DMS79 treated with DMSO at 0.1 percent for 48 hours (cell line): Measurements from ENCODE around the gene CCM2L.

ENCODE experiments used
- DNase-seq: peaks from one replicate; lab custom pipeline; 2025; lab: John Stamatoyannopoulos, UW

Gene CCM2L

DNA sequence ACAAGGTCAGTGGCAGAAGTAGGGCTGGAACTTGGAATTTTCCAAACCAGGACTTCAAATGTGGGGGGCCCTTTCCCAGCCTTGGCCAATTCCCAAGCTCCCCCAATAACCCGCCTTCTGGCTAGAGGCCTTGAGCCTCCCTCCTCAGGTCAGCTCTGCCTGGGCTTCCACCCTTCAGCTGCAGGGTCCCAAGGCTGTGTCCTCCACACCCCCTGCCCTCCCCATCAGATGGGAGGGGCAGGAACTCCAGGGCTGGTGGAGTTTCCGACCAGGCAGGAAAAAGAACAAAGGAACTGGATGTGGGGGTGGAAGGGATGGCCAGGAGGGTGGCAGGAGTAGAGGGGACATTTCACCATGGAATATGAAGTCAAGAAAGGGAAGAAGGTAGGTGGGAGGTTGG, at the start of gene CCM2L:
TSS of gene CCM2L (plus strand) at position 338 of the 400 bp plus-strand sequence. CDS start at position 355, 17 bp downstream.
- no peak for DNase-seq

GRCh38 chr20:31962761-31963160, 47.5 kb upstream of the CCM2L start:
- DNase-seq, result no peak

DNA sequence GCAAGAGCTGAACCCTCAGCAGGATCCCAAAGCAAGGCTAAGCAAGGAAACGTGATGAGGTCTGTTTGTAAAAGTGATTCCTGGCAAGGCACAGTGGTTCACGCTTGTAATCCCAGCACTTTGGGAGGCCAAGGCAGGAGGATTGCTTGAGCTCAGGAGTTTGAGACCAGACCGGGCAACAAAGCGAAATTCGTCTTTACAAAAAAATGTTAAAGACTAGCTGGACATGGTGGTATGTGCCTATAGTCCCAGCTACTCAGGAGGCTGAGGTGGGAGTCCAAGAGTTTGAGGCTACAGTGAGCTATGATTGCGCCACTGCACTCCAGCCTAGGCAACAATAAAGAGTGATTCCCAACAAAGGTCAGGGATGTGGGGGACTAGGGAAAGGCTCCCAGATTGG, 46.3 kb upstream of the CCM2L start:
- DNase-seq, result no peak

- peak; percentile 66 for DNase-seq
Measured at GRCh38 chr20:31966991-31967655, 43.1 kb upstream of the CCM2L start.

GRCh38 chr20:31967830-31968249, 42.4 kb upstream of the CCM2L start, which contains the start of gene XKR7:
XKR7 (plus strand) TSS chr20:31968151; CDS start chr20:31968176, 25 bp downstream.
- peak; percentile 83 for DNase-seq

DNA sequence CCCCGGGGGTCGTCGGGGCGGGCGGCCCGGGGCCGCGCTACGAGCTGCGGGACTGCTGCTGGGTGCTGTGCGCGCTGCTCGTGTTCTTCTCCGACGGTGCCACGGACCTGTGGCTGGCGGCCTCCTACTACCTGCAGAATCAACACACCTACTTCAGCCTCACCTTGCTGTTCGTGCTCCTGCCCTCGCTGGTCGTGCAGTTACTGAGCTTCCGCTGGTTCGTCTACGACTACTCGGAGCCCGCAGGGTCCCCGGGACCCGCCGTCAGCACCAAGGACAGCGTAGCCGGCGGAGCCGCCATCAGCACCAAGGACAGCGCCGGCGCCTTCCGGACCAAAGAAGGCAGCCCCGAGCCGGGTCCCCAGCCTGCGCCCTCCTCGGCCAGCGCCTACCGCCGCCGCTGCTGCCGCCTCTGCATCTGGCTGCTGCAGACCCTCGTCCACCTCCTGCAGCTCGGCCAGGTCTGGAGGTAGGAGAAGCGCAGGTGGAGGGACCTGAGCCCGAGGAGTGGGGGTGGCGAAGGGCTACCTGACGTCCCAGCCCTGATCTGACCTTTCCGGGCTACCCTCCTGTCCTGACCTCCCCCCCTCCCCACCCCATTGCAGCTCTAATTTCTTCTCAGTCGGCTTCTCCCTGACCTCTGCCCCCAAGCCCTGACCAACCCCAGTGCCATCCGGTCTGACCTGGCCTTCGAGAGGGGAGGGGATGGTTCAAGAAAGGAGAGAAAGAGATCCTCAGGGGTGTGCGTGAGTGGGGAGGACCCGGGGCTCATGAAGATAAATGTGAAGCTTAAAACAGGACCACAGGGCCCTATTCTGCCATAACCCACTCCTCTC, 41.7 kb upstream of the CCM2L start:
- DNase-seq, result peak; percentile 46

GRCh38 chr20:31969991-31970390, 40.2 kb upstream of the CCM2L start:
- DNase-seq, result no peak

- no peak for DNase-seq
Measured at GRCh38 chr20:31972471-31973021, 37.7 kb upstream of the CCM2L start.

DNA sequence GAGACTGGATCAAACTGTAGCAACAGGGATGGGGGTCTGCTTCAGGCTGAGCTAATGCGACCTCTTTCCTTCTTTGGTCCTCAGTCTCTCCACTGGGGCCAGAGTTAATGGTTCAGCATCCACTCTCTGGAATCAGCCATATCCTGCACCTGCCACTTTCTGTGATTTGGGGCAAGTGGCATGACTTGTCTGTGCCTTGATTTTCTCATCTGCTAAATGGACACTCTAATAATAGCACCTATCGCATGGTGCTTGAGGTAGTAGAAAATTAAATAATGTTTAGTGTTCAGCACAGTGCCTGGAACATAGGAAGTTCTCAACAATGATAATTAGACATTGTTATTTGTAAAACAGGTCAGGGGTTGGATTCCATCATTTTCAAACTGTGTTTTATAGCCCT, 35.9 kb upstream of the CCM2L start:
- DNase-seq, result no peak

GRCh38 chr20:31974951-31975487, 35.2 kb upstream of the CCM2L start:
- no peak for DNase-seq

DNA sequence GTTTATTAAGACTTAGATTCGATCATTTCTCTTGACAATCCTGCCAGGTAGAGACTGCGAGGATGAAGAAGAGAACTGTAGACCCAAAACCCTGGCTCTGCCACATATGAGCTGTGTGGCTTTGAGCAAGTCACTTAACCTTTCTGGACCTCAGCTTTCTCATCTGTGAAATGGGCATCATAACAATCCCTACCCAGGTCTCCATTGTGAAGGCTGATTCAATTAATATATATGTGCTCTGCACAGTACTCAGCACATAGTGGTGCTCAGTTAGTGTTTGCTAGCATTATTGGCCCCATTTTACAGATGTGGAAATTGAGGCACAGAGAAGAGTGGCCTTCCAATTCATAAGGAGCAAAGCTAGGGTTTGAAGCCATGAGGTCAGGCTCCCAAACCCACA, 34.4 kb upstream of the CCM2L start:
- DNase-seq, result no peak

DNA sequence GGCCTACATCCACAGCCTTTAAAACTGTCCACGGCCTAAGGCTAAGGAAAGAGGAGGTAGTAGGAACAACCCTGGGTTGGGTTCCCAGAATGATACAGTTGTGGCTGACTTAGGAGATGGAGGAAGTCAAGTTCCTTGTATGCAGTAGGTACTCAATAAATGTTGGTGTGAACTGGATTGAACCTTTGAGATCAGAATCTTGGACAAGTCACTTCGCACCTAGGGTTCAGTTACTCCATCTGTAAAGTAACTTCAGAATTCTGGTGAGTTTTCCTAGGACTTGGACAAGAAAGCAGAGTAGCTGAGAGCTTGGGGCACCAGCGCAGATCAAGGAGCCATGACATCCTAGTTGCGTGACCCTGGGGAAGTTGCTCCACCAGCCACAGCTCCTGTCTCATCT, 33.2 kb upstream of the CCM2L start:
- DNase-seq, result no peak

GRCh38 chr20:31979713-31980426, 30.4 kb upstream of the CCM2L start:
- no peak for DNase-seq

- DNase-seq, result no peak
Measured at GRCh38 chr20:31981784-31982183, 28.5 kb upstream of the CCM2L start.

GRCh38 chr20:31984981-31985471, 25.2 kb upstream of the CCM2L start:
- DNase-seq, result no peak

- no peak for DNase-seq
Measured at GRCh38 chr20:31987744-31988143, 22.5 kb upstream of the CCM2L start.

- no peak for DNase-seq
Measured at GRCh38 chr20:31988430-31989015, 21.7 kb upstream of the CCM2L start.

GRCh38 chr20:31989030-31989645, 21.1 kb upstream of the CCM2L start:
- DNase-seq, result no peak

GRCh38 chr20:31990641-31991338, 19.4 kb upstream of the CCM2L start:
- peak; percentile 24 for DNase-seq

- DNase-seq, result no peak
Measured at GRCh38 chr20:31991339-31991705, 18.9 kb upstream of the CCM2L start.
